HepG2 (cell line): Measurements from ENCODE around the gene CDC14A. TPM values are rescaled to one million over a fixed set of nuclear protein-coding genes. Genes with fewer than 3 reads are reported as not detected.

Experiments
- ATAC-seq: fragments of 200-7000 bp; cut with Tn5 transposase; 3 replicates; pipeline ENCODE4 v1.9.1; 2020; ENCODE audit warnings: mild to moderate bottlenecking, moderate library complexity
- BruUV-seq: library from RNA; stranded (reverse); fragments of 400-500 nt; replicated peaks from 2 replicates; lab custom pipeline; 2021; lab: Mats Ljungman, UMichigan
- CTCF ChIA-PET: fragments of 300-600 bp; formaldehyde crosslinking; extraction: SDS; loops from one replicate; lab custom pipeline; 2021; ENCODE audit warnings: low total read pairs, inconsistent platforms, low intra/inter-chr PET ratio; lab: Yijun Ruan, JAX
- POLR2A ChIA-PET: fragments of 350-600 bp; sonication (Branson Sonifier 250); formaldehyde crosslinking; loops from one replicate; lab custom pipeline; 2020; ENCODE audit warnings: antibody characterized with exemption, inconsistent platforms; lab: Yijun Ruan, JAX
- DNase-seq: peaks from one replicate; pipeline ENCODE4 v3.0.0-alpha.2; 2015; ENCODE audit warnings: low spot score
- FAIRE-seq: peaks from 3 replicates; lab custom pipeline; 2011; peaks lifted over from hg19 to GRCh38; lab: Jason Lieb, UNC
- H2AFZ ChIP-seq: one replicate; pipeline ENCODE4 v1.6.1; 2011; ENCODE audit warnings: low read length, inconsistent platforms
- H3K27ac ChIP-seq: fragments of 300-600 bp; 3 replicates; pipeline ENCODE4 v1.8.0; 2011; ENCODE audit warnings: mixed run types, mild to moderate bottlenecking, mixed read lengths, low read length, inconsistent platforms; ENCODE audit not compliant: insufficient read depth; ENCODE audit errors: extremely low read length
- H3K27me3 ChIP-seq, 2 experiments: fragments of 200-600 bp in 1 of 2; 2 replicates in 1 of 2; 3 replicates in 1 of 2; pipeline versions ENCODE4 v1.6.0 to v1.8.0; 2011; ENCODE audit warnings: low read length in 2 of 2, mild to moderate bottlenecking in 2 of 2, moderate library complexity in 2 of 2, inconsistent platforms in 1 of 2; ENCODE audit not compliant: insufficient read depth in 2 of 2, control insufficient read depth in 1 of 2
- H3K36me3 ChIP-seq, 2 experiments: fragments of 200-600 bp in 1 of 2; replicated peaks in 1 of 2; 2 replicates in 1 of 2; 3 replicates in 1 of 2; pipeline versions ENCODE4 v1.5.1 to v1.8.0; 2011; ENCODE audit warnings: low read length in 2 of 2, inconsistent platforms in 1 of 2; ENCODE audit not compliant: insufficient read depth in 2 of 2, control insufficient read depth in 1 of 2
- H3K4me1 ChIP-seq: 2 replicates; pipeline ENCODE4 v1.5.1; 2012; ENCODE audit warnings: low read length, inconsistent platforms; ENCODE audit not compliant: insufficient read depth
- H3K4me2 ChIP-seq: 2 replicates; pipeline ENCODE4 v1.6.0; 2011; ENCODE audit warnings: low read depth, low read length, inconsistent platforms
- H3K4me3 ChIP-seq, 3 experiments: fragments of 200-600 bp in 1 of 3; sonication (generic), shearing (Covaris generic) in 1 of 3; replicated peaks in 1 of 3; 2 replicates each; pipeline ENCODE4 v1.5.1; 2011 to 2016; ENCODE audit warnings: low read length in 3 of 3, inconsistent platforms in 2 of 3, low read depth in 2 of 3, mild to moderate bottlenecking in 2 of 3, control low read depth in 1 of 3, mixed read lengths in 1 of 3; ENCODE audit not compliant: insufficient read depth in 1 of 3
- H3K79me2 ChIP-seq: one replicate; pipeline ENCODE4 v1.6.1; 2011; ENCODE audit warnings: low read length, inconsistent platforms; ENCODE audit not compliant: insufficient read depth
- H3K9ac ChIP-seq: 2 replicates; pipeline ENCODE4 v1.6.0; 2011; ENCODE audit warnings: mild to moderate bottlenecking, low read depth, low read length, inconsistent platforms; ENCODE audit not compliant: insufficient read depth
- H3K9me3 ChIP-seq: 2 replicates; pipeline ENCODE4 v1.5.1; 2012; ENCODE audit warnings: mild to moderate bottlenecking, low read length
- H4K20me1 ChIP-seq: 2 replicates; pipeline ENCODE4 v1.6.0; 2011; ENCODE audit warnings: inconsistent platforms, mild to moderate bottlenecking, low read length, moderate library complexity; ENCODE audit not compliant: insufficient read depth
- ETS1 ChIP-seq: sonication (generic); formaldehyde crosslinking; IDR thresholded peaks from 2 replicates; pipeline ENCODE4 v1.4.0; 2020; ENCODE audit warnings: missing genetic modification reagents
- RELA ChIP-seq: sonication (generic); formaldehyde crosslinking; IDR thresholded peaks from 2 replicates; pipeline ENCODE4 v1.4.0; 2020; ENCODE audit warnings: missing genetic modification reagents
- SSRP1 ChIP-seq: IDR thresholded peaks from 2 replicates; pipeline ENCODE4 v1.6.1; 2016; ENCODE audit warnings: control low read depth
- SYNCRIP ChIP-seq: fragments of 200-400 bp; formaldehyde crosslinking; IDR thresholded peaks from 2 replicates; pipeline ENCODE4 v1.6.1; 2018; ENCODE audit warnings: mild to moderate bottlenecking, low read depth, low read length; ENCODE audit not compliant: insufficient read depth
- ZNF280D ChIP-seq: sonication (generic); formaldehyde crosslinking; IDR thresholded peaks from 2 replicates; pipeline ENCODE4 v1.5.1; 2020; ENCODE audit warnings: mild to moderate bottlenecking, missing genetic modification reagents
- ZNF337 ChIP-seq: sonication (generic); formaldehyde crosslinking; IDR thresholded peaks from 2 replicates; pipeline ENCODE4 v1.5.1; 2020; ENCODE audit warnings: missing genetic modification reagents, low read depth, mild to moderate bottlenecking, borderline replicate concordance
- ZNF567 ChIP-seq: sonication (generic); formaldehyde crosslinking; IDR thresholded peaks from 2 replicates; pipeline ENCODE4 v1.8.1; 2023; ENCODE audit warnings: mild to moderate bottlenecking, missing genetic modification reagents, borderline replicate concordance
- ZZZ3 ChIP-seq: sonication (generic); formaldehyde crosslinking; IDR thresholded peaks from 2 replicates; pipeline ENCODE4 v1.4.0; 2020; ENCODE audit warnings: missing genetic modification reagents, mild to moderate bottlenecking, borderline replicate concordance
- WGBS: methylation state at CpG from one replicate; pipeline ENCODE4 v1.1.6; 2017; ENCODE audit warnings: low lambda C conversion rate; 5-methylcytosine and 5-hydroxymethylcytosine counted together
- in situ Hi-C: cut with HindIII; loops from 2 replicates; pipeline ENCODE4 v1.10.0; 2017; ENCODE audit warnings: low pct_unique_long_range_greater_than_20kb; ENCODE audit not compliant: extremely low pct_ligation_motif_present
- intact Hi-C: fragments of 100-400 bp; cut with micrococcal nuclease; formaldehyde crosslinking; loops from one replicate; pipeline ENCODE4 v1.10.0; 2022; ENCODE audit not compliant: unreplicated experiment
- polyA plus RNA-seq, 8 experiments: library from polyadenylated mRNA; depleted of rRNA in 3 of 8; stranded (reverse) in 7 of 8; unstranded in 1 of 8; fragments of >200 nt; fragmentation: Illumina TruSeq in 4 of 8; extraction: Trizol in 4 of 8; gene quantifications; 2 replicates each; pipeline versions ENCODE4 v1.2.1 to v1.2.3, GENCODE V29; 2011 to 2016; ENCODE audit warnings: low read depth in 4 of 8, missing spikeins in 1 of 8, mixed read lengths in 1 of 8; ENCODE audit not compliant: insufficient read depth in 1 of 8
- total RNA-seq, 5 experiments: library from RNA; depleted of rRNA; stranded (reverse); fragments of >200 nt; fragmentation: Illumina TruSeq; extraction: Trizol; gene quantifications; 2 replicates each; pipeline ENCODE4 v1.2.3, GENCODE V29; 2016; ENCODE audit warnings: low read depth in 1 of 5
- TF ChIP-seq, protein P1 (sequence below): sonication (generic); formaldehyde crosslinking; IDR thresholded peaks from 2 replicates; pipeline ENCODE4 v1.4.0; 2020; ENCODE audit warnings: missing genetic modification reagents
- TF ChIP-seq, protein P2 (sequence below): sonication (generic); formaldehyde crosslinking; IDR thresholded peaks from 2 replicates; pipeline ENCODE4 v1.8.0; 2022; ENCODE audit warnings: mild to moderate bottlenecking, missing genetic modification reagents, borderline replicate concordance

Gene CDC14A
- total and polyA plus RNA-seq, 2 of the 13 experiments (the other 11 are each of a cell fraction or from before 2014, with no cell fraction given): 2.8 to 4.9 TPM

- TF ChIP-seq ZNF280D (CRISPR knock-in tag) (no peak), ZNF337 (CRISPR knock-in tag) (no peak)
- TF ChIP-seq, protein P1, sequence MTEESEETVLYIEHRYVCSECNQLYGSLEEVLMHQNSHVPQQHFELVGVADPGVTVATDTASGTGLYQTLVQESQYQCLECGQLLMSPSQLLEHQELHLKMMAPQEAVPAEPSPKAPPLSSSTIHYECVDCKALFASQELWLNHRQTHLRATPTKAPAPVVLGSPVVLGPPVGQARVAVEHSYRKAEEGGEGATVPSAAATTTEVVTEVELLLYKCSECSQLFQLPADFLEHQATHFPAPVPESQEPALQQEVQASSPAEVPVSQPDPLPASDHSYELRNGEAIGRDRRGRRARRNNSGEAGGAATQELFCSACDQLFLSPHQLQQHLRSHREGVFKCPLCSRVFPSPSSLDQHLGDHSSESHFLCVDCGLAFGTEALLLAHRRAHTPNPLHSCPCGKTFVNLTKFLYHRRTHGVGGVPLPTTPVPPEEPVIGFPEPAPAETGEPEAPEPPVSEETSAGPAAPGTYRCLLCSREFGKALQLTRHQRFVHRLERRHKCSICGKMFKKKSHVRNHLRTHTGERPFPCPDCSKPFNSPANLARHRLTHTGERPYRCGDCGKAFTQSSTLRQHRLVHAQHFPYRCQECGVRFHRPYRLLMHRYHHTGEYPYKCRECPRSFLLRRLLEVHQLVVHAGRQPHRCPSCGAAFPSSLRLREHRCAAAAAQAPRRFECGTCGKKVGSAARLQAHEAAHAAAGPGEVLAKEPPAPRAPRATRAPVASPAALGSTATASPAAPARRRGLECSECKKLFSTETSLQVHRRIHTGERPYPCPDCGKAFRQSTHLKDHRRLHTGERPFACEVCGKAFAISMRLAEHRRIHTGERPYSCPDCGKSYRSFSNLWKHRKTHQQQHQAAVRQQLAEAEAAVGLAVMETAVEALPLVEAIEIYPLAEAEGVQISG: no peak
Measured at GRCh38 chr1:100364697-100365096, 12.4 kb downstream of the CDC14A start (continued).

DNA sequence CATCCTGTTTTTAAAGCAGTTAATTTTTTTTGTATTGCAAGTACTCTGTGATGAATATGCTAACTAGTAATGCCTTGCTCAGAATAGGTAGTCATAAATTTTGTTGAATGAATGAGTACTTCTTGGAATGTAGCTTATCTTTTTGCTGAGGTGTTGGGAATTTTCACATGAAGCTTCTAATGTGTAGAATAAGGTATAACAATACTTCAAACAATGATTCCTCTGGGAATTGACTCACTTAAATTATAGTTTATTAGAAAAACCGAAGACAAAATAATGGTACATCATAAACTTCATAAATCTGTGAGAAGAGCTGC is 13.9 kb downstream of the CDC14A start:
- no peak for ATAC-seq
- H3K9me3 ChIP-seq: no peaks in the 10 kb centered on the region
- FAIRE-seq: no peak
- 33% methylated on average over 1 of the region's 1 CpG for WGBS
- H3K4me3 ChIP-seq: no peak overlapping the region
- no peak overlapping the region for H2AFZ ChIP-seq
- BruUV-seq: no TSS peak
- CTCF ChIA-PET: no interaction called here
- H3K9ac ChIP-seq: no peak overlapping the region
- no peaks in the 10 kb centered on the region for H3K36me3 ChIP-seq
- no peaks in the 10 kb centered on the region for H4K20me1 ChIP-seq
- TF ChIP-seq ZZZ3 (CRISPR knock-in tag): no peak
- no peak for TF ChIP-seq ZNF567
- no peak for TF ChIP-seq SSRP1 (CRISPR knock-in tag)
- TF ChIP-seq, protein P2, sequence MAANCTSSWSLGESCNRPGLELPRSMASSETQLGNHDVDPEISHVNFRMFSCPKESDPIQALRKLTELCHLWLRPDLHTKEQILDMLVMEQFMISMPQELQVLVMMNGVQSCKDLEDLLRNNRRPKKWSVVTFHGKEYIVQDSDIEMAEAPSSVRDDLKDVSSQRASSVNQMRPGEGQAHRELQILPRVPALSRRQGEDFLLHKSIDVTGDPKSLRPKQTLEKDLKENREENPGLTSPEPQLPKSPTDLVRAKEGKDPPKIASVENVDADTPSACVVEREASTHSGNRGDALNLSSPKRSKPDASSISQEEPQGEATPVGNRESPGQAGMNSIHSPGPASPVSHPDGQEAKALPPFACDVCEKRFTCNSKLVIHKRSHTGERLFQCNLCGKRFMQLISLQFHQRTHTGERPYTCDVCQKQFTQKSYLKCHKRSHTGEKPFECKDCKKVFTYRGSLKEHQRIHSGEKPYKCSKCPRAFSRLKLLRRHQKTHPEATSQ (CRISPR knock-in tag): no peak
- no peak for TF ChIP-seq RELA (CRISPR knock-in tag)
- TF ChIP-seq ETS1: no peak
- TF ChIP-seq SYNCRIP: no peak
- no peaks in the 10 kb centered on the region for H3K4me1 ChIP-seq
- no peak overlapping the region for H3K27ac ChIP-seq
- no peak for DNase-seq
- POLR2A ChIA-PET: no interaction called here
- intact Hi-C loops (no loop called here), in situ Hi-C loops (no loop called here)
- peaks cover 3% of the 10 kb centered on the region for H3K79me2 ChIP-seq
- H3K4me2 ChIP-seq: no peak overlapping the region
- no peaks in the 10 kb centered on the region for H3K27me3 ChIP-seq
